GM12878 (cell line): Measurements from ENCODE around the gene SYCP3. TPM values are rescaled to one million over a fixed set of nuclear protein-coding genes. Genes with fewer than 3 reads are reported as not detected.

Experiments
- ATAC-seq: fragments of 200-7000 bp; cut with Tn5 transposase; 3 replicates; pipeline ENCODE4 v1.9.1; 2020; ENCODE audit warnings: mild to moderate bottlenecking, moderate library complexity
- BruUV-seq: library from RNA; stranded (reverse); fragments of 400-500 nt; replicated peaks from 2 replicates; lab custom pipeline; 2021; lab: Mats Ljungman, UMichigan
- CTCF ChIA-PET: fragments of 300-600 bp; sonication (Branson Sonifier 250); formaldehyde crosslinking; extraction: SDS; loops from one replicate; lab custom pipeline; 2021; ENCODE audit warnings: inconsistent platforms; lab: Yijun Ruan, JAX
- POLR2A ChIA-PET: fragments of 350-600 bp; formaldehyde crosslinking; extraction: SDS; loops from one replicate; lab custom pipeline; 2021; ENCODE audit warnings: inconsistent platforms; lab: Charles Lee
- RAD21 ChIA-PET: fragments of 300-600 bp; sonication (Branson Sonifier 250); formaldehyde crosslinking; loops from one replicate; lab custom pipeline; 2023; ENCODE audit warnings: antibody characterized with exemption; ENCODE audit not compliant: unreplicated experiment; lab: Charles Lee
- SMC1A ChIA-PET: fragments of 300-600 bp; sonication (Branson Sonifier 250); formaldehyde crosslinking; loops from one replicate; lab custom pipeline; 2023; ENCODE audit not compliant: unreplicated experiment, uncharacterized antibody; lab: Charles Lee
- DNase-seq: peaks from one replicate; pipeline ENCODE4 v3.0.0-alpha.2; 2011; ENCODE audit warnings: low read depth, low spot score
- FAIRE-seq: peaks from 3 replicates; lab custom pipeline; 2011; peaks lifted over from hg19 to GRCh38; lab: Jason Lieb, UNC
- H2AFZ ChIP-seq: 2 replicates; pipeline ENCODE4 v1.6.0; 2011; ENCODE audit warnings: low read depth, low read length, control low read depth; ENCODE audit not compliant: control insufficient read depth
- H3K27ac ChIP-seq: 2 replicates; pipeline ENCODE4 v1.5.1; 2011; ENCODE audit warnings: control low read depth; ENCODE audit not compliant: control insufficient read depth, insufficient read depth
- H3K27me3 ChIP-seq, 2 experiments: replicated peaks in 1 of 2; 2 replicates each; pipeline versions ENCODE4 v1.6.0 to v1.6.1; 2011; ENCODE audit warnings: low read length in 1 of 2; ENCODE audit not compliant: control insufficient read depth in 2 of 2, insufficient read depth in 2 of 2
- H3K36me3 ChIP-seq, 2 experiments: 2 replicates each; pipeline ENCODE4 v1.5.1; 2011; ENCODE audit warnings: low read length in 1 of 2; ENCODE audit not compliant: control insufficient read depth in 2 of 2, insufficient read depth in 2 of 2
- H3K4me1 ChIP-seq: 2 replicates; pipeline ENCODE4 v1.6.1; 2011; ENCODE audit warnings: mild to moderate bottlenecking, low read length, moderate library complexity, mixed read lengths; ENCODE audit not compliant: control insufficient read depth, insufficient read depth
- H3K4me2 ChIP-seq: 2 replicates; pipeline ENCODE4 v1.6.0; 2011; ENCODE audit warnings: control low read depth; ENCODE audit not compliant: control insufficient read depth, insufficient read depth
- H3K4me3 ChIP-seq: fragments of 200-600 bp; sonication (generic); 2 replicates; pipeline ENCODE4 v1.5.1; 2016
- H3K79me2 ChIP-seq: 2 replicates; pipeline ENCODE4 v1.6.0; 2011; ENCODE audit warnings: low read length; ENCODE audit not compliant: control insufficient read depth, insufficient read depth
- H3K9ac ChIP-seq: 2 replicates; pipeline ENCODE4 v1.8.0; 2011; ENCODE audit warnings: low read length, control low read depth, mixed read lengths; ENCODE audit not compliant: control insufficient read depth, insufficient read depth
- H3K9me3 ChIP-seq: replicated peaks from 3 replicates; pipeline ENCODE4 v1.5.1; 2011; ENCODE audit warnings: mild to moderate bottlenecking, low read length; ENCODE audit not compliant: control insufficient read depth, insufficient read depth
- H4K20me1 ChIP-seq: 2 replicates; pipeline ENCODE4 v1.6.0; 2011; ENCODE audit not compliant: control insufficient read depth, insufficient read depth
- PML ChIP-seq: IDR thresholded peaks from 2 replicates; pipeline ENCODE4 v1.6.1; 2012; ENCODE audit warnings: low read length, inconsistent platforms
- RFX5 ChIP-seq: IDR thresholded peaks from 2 replicates; pipeline ENCODE4 v1.6.1; 2011; ENCODE audit warnings: low read depth, low read length, improper control_type of control experiment
- SMAD5 ChIP-seq: IDR thresholded peaks from 2 replicates; pipeline ENCODE4 v1.6.1; 2016; ENCODE audit warnings: antibody characterized with exemption, low read depth
- SREBF1 ChIP-seq: IDR thresholded peaks from 2 replicates; pipeline ENCODE4 v1.6.1; 2012; ENCODE audit warnings: mild to moderate bottlenecking, low read length
- WGBS: methylation state at CpG from one replicate; pipeline ENCODE4 v1.1.6; 2016; ENCODE audit warnings: low lambda C conversion rate; ENCODE audit not compliant: insufficient replicate concordance, insufficient coverage; ENCODE audit errors: missing lambda C conversion rate; 5-methylcytosine and 5-hydroxymethylcytosine counted together
- in situ Hi-C: fragments of 300-500 bp; cut with MboI; formaldehyde crosslinking; loops from 9 replicates; pipeline ENCODE4 v1.14.3; 2018; ENCODE audit warnings: mixed read lengths
- intact Hi-C: fragments of 100-400 bp; cut with micrococcal nuclease; formaldehyde crosslinking; loops from one replicate; pipeline ENCODE4 v1.14.2; 2022; ENCODE audit not compliant: unreplicated experiment
- polyA plus RNA-seq, 11 experiments: library from polyadenylated mRNA; depleted of rRNA in 4 of 11; unstranded in 6 of 11; stranded (reverse) in 5 of 11; fragments of >200 nt; fragmentation: Nextera tagmentation in 4 of 11; fragmentation: Illumina TruSeq in 1 of 11; extraction: Ambion mirVana in 4 of 11; extraction: Trizol in 1 of 11; gene quantifications; 1 replicate in 1 of 11; 2 replicates in 10 of 11; pipeline versions ENCODE4 v1.2.1 to v1.2.3, GENCODE V29; 2011 to 2016; ENCODE audit warnings: inconsistent platforms in 2 of 11, missing spikeins in 2 of 11, low read depth in 1 of 11
- total RNA-seq, 4 experiments: library from RNA; depleted of rRNA in 3 of 4; stranded (reverse); fragments of >200 nt in 3 of 4; fragmentation: Illumina TruSeq in 1 of 4; extraction: Trizol in 1 of 4; gene quantifications; 2 replicates each; pipeline versions ENCODE4 v1.2.1 to v1.2.3, GENCODE V29; 2013 to 2021
- TF ChIP-seq, protein P1 (sequence below): IDR thresholded peaks from 2 replicates; pipeline ENCODE4 v1.6.1; 2012; ENCODE audit warnings: low read depth, low read length, improper control_type of control experiment
- TF ChIP-seq, protein P2 (sequence below): fragments of 450-650 bp; IDR thresholded peaks from 2 replicates; pipeline ENCODE4 v1.6.1; 2017; ENCODE audit warnings: low read depth, mild to moderate bottlenecking, moderate library complexity

SYCP3 gene
- total and polyA plus RNA-seq, 10 of the 15 experiments (the other 5 are each of a cell fraction or from before 2014, with no cell fraction given) = 0.08 to 0.58 (median 0.21) TPM

DNA sequence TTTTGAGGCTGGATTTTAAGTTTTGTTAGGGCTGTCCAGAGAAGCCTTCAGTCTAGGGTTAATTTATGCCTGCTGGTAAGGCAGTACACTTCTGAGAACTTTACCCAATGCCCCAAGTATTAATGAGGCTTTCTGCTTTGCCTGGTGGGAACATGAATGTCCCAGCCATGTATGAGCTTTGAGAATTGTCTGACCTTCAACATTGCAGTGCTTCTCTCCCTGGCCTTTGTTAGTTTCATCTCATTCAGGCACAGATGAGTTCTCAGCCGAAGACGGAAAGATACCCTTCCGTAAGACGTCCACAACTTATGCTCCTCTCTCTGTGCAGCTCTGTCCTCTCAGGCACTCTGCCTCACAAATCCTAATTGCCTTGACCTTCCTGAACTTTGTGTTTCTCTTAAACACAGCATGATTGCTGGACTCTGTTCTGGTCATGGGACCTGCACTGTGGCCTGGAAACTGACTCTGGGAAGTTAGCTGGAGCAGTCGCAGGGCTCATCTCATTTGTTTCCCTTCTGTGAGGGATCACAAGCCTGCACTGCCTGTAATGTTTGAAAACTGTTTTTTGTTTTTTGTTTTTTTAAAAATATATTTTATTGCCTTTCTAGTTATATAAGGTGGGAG, 26.1 kb downstream of the SYCP3 start:
- Histone ChIP-seq H3K9ac (no peak overlapping the region), H3K36me3 (no peaks in the 10 kb centered on the region), H3K27ac (no peak overlapping the region), H2AFZ (no peak overlapping the region), H3K79me2 (no peaks in the 10 kb centered on the region), H3K4me3 (no peak overlapping the region), H3K4me2 (no peak overlapping the region), H3K4me1 (no peaks in the 10 kb centered on the region), H3K27me3 (no peaks in the 10 kb centered on the region), H3K9me3 (no peaks in the 10 kb centered on the region), H4K20me1 (peaks cover 4% of the 10 kb centered on the region; the same call in 1 of the 2 replicates)
- ChIA-PET RAD21 (no interaction called here), SMC1A (no interaction called here), POLR2A (no interaction called here), CTCF (interaction anchor here (1.2 kb wide), 1 partner anchor 13 kb away, joined by 3 read pairs; no protein-coding TSS in a partner anchor)
- FAIRE-seq (no peak), DNase-seq (no peak), ATAC-seq (no peak)
- 99% methylated on average over 5 of the region's 5 CpGs for WGBS
- intact Hi-C loops (no loop called here), in situ Hi-C loops (no loop called here)
- no TSS peak for BruUV-seq
- TF ChIP-seq, protein P1, sequence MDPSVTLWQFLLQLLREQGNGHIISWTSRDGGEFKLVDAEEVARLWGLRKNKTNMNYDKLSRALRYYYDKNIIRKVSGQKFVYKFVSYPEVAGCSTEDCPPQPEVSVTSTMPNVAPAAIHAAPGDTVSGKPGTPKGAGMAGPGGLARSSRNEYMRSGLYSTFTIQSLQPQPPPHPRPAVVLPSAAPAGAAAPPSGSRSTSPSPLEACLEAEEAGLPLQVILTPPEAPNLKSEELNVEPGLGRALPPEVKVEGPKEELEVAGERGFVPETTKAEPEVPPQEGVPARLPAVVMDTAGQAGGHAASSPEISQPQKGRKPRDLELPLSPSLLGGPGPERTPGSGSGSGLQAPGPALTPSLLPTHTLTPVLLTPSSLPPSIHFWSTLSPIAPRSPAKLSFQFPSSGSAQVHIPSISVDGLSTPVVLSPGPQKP = no peak
- TF ChIP-seq RFX5 (no peak), SMAD5 (no peak), PML (no peak), SREBF1 (no peak)
- TF ChIP-seq, protein P2, sequence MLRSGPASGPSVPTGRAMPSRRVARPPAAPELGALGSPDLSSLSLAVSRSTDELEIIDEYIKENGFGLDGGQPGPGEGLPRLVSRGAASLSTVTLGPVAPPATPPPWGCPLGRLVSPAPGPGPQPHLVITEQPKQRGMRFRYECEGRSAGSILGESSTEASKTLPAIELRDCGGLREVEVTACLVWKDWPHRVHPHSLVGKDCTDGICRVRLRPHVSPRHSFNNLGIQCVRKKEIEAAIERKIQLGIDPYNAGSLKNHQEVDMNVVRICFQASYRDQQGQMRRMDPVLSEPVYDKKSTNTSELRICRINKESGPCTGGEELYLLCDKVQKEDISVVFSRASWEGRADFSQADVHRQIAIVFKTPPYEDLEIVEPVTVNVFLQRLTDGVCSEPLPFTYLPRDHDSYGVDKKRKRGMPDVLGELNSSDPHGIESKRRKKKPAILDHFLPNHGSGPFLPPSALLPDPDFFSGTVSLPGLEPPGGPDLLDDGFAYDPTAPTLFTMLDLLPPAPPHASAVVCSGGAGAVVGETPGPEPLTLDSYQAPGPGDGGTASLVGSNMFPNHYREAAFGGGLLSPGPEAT = no peak
